Endodermal cell (in vitro differentiated cells): Measurements from ENCODE around the gene PHF2. TPM values are rescaled to one million over a fixed set of nuclear protein-coding genes. Genes with fewer than 3 reads are reported as not detected.

ENCODE experiments used
- DNase-seq: peaks from one replicate; pipeline ENCODE4 v3.0.0-alpha.2; 2017
- H3K27ac ChIP-seq: 2 replicates; pipeline ENCODE4 v1.5.1; 2013; ENCODE audit warnings: mild to moderate bottlenecking, low read depth, low read length, moderate library complexity
- H3K27me3 ChIP-seq: 2 replicates; pipeline ENCODE4 v1.6.1; 2013; ENCODE audit warnings: mild to moderate bottlenecking, low read length, moderate library complexity; ENCODE audit not compliant: insufficient read depth, control insufficient read depth, poor library complexity, severe bottlenecking
- H3K36me3 ChIP-seq: 2 replicates; pipeline ENCODE4 v1.7.0; 2013; ENCODE audit warnings: mild to moderate bottlenecking, low read length, moderate library complexity; ENCODE audit not compliant: control insufficient read depth, insufficient read depth
- H3K4me1 ChIP-seq: one replicate; pipeline ENCODE4 v1.7.0; 2013; ENCODE audit warnings: low read length; ENCODE audit not compliant: control insufficient read depth, insufficient read depth
- H3K4me3 ChIP-seq: 2 replicates; pipeline ENCODE4 v1.5.1; 2013; ENCODE audit warnings: mild to moderate bottlenecking, low read length, moderate library complexity
- H3K9ac ChIP-seq: 2 replicates; pipeline ENCODE4 v1.6.1; 2013; ENCODE audit warnings: mild to moderate bottlenecking, low read length, moderate library complexity; ENCODE audit not compliant: poor library complexity, severe bottlenecking; ENCODE audit errors: extremely low read depth
- H3K9me3 ChIP-seq: 2 replicates; pipeline ENCODE4 v1.6.1; 2013; ENCODE audit warnings: mild to moderate bottlenecking, low read length, moderate library complexity; ENCODE audit not compliant: control insufficient read depth
- H3K27ac Mint-ChIP-seq: 2 replicates; pipeline ENCODE4 v1.8.0; 2020; ENCODE audit warnings: mixed read lengths
- H3K27me3 Mint-ChIP-seq: 2 replicates; pipeline ENCODE4 v1.8.0; 2021; ENCODE audit warnings: mild to moderate bottlenecking, mixed read lengths; ENCODE audit not compliant: insufficient read depth
- H3K36me3 Mint-ChIP-seq: 2 replicates; pipeline ENCODE4 v1.8.0; 2020; ENCODE audit warnings: low read depth, mixed read lengths
- H3K4me1 Mint-ChIP-seq: 2 replicates; pipeline ENCODE4 v1.8.0; 2020; ENCODE audit warnings: mixed read lengths
- H3K4me3 Mint-ChIP-seq: 2 replicates; pipeline ENCODE4 v1.8.0; 2020; ENCODE audit warnings: mild to moderate bottlenecking, moderate library complexity, mixed read lengths
- H3K9me3 Mint-ChIP-seq: 2 replicates; pipeline ENCODE4 v1.8.0; 2020; ENCODE audit warnings: mild to moderate bottlenecking, mixed read lengths
- WGBS, 2 experiments: methylation state at CpG; one replicate each; pipeline versions ENCODE4 v1.1.5 to v1.1.7; 2013; ENCODE audit warnings: missing lambda C conversion rate in 2 of 2, mixed read lengths in 1 of 2; ENCODE audit not compliant: insufficient coverage in 1 of 2, insufficient read length in 1 of 2; 5-methylcytosine and 5-hydroxymethylcytosine counted together
- total RNA-seq, 2 donors: library from RNA; stranded (reverse); fragmentation: NEBNext Ultra II Directional in 1 of 2; extraction: Animal tissue kit (Norgen Biotek cat#: 25700) in 1 of 2; gene quantifications; 2 replicates in 1 of 2; 3 replicates in 1 of 2; pipeline ENCODE4 v1.2.1, GENCODE V29; 2021
- TF ChIP-seq, protein P1 (sequence below): fragments of 200-600 bp; sonication (generic); conservative IDR thresholded peaks from 2 replicates; pipeline ENCODE4 v1.5.0; 2021; ENCODE audit warnings: antibody characterized with exemption, mild to moderate bottlenecking

Gene PHF2
- total RNA-seq, 2 donors from 2014 or later: 17.1 to 20.2 TPM

DNA sequence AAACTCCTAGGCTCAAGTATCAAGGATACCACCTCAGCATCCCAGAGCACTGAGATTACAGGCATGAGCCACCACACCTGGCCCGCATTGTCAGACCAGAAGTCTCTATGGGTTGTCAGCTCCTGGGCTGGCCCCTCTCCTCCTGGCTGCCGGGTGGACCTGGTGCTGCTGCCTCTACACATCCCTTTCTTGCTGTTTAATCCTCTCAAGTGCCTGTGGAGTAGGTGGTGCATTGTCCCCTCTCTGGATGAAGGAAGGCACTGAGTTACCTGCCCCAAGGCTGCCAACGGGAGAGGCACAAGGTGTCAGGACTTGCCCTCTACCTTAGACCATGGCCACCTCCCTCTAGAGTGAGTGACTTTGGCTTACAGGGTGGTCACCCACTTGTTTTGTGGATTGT, 37.4 kb downstream of the PHF2 start:
- no peak overlapping the region for H3K27ac Mint-ChIP-seq
- H3K9me3 Mint-ChIP-seq: peaks cover 15% of the 10 kb centered on the region
- H3K27me3 Mint-ChIP-seq: no peaks in the 10 kb centered on the region
- Histone ChIP-seq H3K4me1 (no peaks in the 10 kb centered on the region), H3K9ac (no peak overlapping the region), H3K27me3 (no peaks in the 10 kb centered on the region), H3K9me3 (peaks cover 15% of the 10 kb centered on the region), H3K4me3 (no peak overlapping the region), H3K27ac (no peak overlapping the region), H3K36me3 (peaks cover 6% of the 10 kb centered on the region)
- TF ChIP-seq, protein P1, sequence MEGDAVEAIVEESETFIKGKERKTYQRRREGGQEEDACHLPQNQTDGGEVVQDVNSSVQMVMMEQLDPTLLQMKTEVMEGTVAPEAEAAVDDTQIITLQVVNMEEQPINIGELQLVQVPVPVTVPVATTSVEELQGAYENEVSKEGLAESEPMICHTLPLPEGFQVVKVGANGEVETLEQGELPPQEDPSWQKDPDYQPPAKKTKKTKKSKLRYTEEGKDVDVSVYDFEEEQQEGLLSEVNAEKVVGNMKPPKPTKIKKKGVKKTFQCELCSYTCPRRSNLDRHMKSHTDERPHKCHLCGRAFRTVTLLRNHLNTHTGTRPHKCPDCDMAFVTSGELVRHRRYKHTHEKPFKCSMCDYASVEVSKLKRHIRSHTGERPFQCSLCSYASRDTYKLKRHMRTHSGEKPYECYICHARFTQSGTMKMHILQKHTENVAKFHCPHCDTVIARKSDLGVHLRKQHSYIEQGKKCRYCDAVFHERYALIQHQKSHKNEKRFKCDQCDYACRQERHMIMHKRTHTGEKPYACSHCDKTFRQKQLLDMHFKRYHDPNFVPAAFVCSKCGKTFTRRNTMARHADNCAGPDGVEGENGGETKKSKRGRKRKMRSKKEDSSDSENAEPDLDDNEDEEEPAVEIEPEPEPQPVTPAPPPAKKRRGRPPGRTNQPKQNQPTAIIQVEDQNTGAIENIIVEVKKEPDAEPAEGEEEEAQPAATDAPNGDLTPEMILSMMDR: no peak
- H3K4me3 Mint-ChIP-seq: no peak overlapping the region
- WGBS, 2 experiments: 50 to 60% methylated on average over 2 to 3 of the region's 3 CpGs
- H3K4me1 Mint-ChIP-seq: peaks cover 19% of the 10 kb centered on the region
- DNase-seq: peak; percentile 36
- H3K36me3 Mint-ChIP-seq: peaks cover 9% of the 10 kb centered on the region

GRCh38 chr9:93614830-93615468, 38.6 kb downstream of the PHF2 start:
- H3K27me3 ChIP-seq: no peaks in the 10 kb centered on the region
- H3K4me1 ChIP-seq: no peaks in the 10 kb centered on the region
- TF ChIP-seq, protein P1: no peak
- H3K9me3 ChIP-seq: peaks cover 4% of the 10 kb centered on the region
- no peak for DNase-seq
- Mint-ChIP-seq H3K27ac (no peak overlapping the region), H3K4me1 (peaks cover 22% of the 10 kb centered on the region), H3K27me3 (no peaks in the 10 kb centered on the region), H3K4me3 (no peak overlapping the region), H3K9me3 (peaks cover 4% of the 10 kb centered on the region), H3K36me3 (peaks cover 4% of the 10 kb centered on the region)
- peaks cover 6% of the 10 kb centered on the region for H3K36me3 ChIP-seq
- H3K4me3 ChIP-seq: no peak overlapping the region
- H3K9ac ChIP-seq: no peak overlapping the region
- WGBS, 2 experiments: 85 to 93% methylated on average over 3 to 4 of the region's 5 CpGs
- no peak overlapping the region for H3K27ac ChIP-seq

DNA sequence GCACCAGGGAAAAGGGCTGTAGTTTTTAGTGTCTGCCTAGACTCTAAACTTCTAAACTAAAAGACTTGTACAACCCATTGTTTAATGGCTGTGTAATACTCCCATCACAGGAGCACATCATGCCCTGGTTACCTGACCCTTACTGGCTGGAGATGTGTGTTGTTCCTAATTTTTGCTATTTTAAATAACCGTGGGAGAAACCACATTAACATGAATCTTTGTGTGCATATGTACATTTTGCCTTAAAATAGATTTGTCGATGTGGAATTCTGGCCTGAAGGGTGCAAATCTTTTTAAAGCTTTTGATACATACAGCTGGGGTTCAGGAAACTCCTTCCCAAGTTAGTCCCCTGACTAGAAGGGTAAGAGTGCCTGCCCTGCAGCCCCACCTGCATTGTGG, 39.7 kb downstream of the PHF2 start:
- no peak for DNase-seq
- Histone ChIP-seq H3K36me3 (peaks cover 6% of the 10 kb centered on the region), H3K4me3 (no peak overlapping the region), H3K9ac (no peak overlapping the region), H3K9me3 (no peaks in the 10 kb centered on the region), H3K4me1 (no peaks in the 10 kb centered on the region), H3K27ac (no peak overlapping the region), H3K27me3 (no peaks in the 10 kb centered on the region)
- Mint-ChIP-seq H3K27me3 (no peaks in the 10 kb centered on the region), H3K4me1 (peaks cover 22% of the 10 kb centered on the region), H3K4me3 (no peak overlapping the region), H3K36me3 (no peaks in the 10 kb centered on the region), H3K9me3 (no peaks in the 10 kb centered on the region), H3K27ac (no peak overlapping the region)
- TF ChIP-seq, protein P1: no peak
- WGBS, 2 experiments: 86 to 93% methylated on average over 2 of the region's 2 CpGs
